CD4-positive, alpha-beta T cell (primary cell): ENCODE measurements around the gene BTN3A1. TPM values are rescaled to one million over a fixed set of nuclear protein-coding genes. Genes with fewer than 3 reads are reported as not detected.

Experiments
- ATAC-seq: fragments of 200-7000 bp; cut with Tn5 transposase; one replicate; pipeline ENCODE4 v1.10.0; 2022; ENCODE audit warnings: mild to moderate bottlenecking; ENCODE audit not compliant: poor library complexity
- CTCF ChIA-PET: fragments of 350-600 bp; sonication (Branson Sonifier 250); formaldehyde crosslinking; loops from one replicate; lab custom pipeline; 2021; ENCODE audit warnings: antibody characterized with exemption, inconsistent platforms; lab: Charles Lee
- POLR2A ChIA-PET: fragments of 350-600 bp; sonication (Branson Sonifier 250); formaldehyde crosslinking; loops from one replicate; lab custom pipeline; 2021; ENCODE audit warnings: antibody characterized with exemption, inconsistent platforms; lab: Charles Lee
- DNase-seq, 14 experiments: peaks; one replicate each; pipeline ENCODE4 v3.0.0-alpha.2; 2013 to 2020; ENCODE audit warnings: mixed read lengths in 2 of 14
- H3K27ac ChIP-seq, 2 donors: one replicate each; pipeline versions ENCODE4 v1.5.1 to v1.7.0; 2013; ENCODE audit warnings: low read length in 2 of 2, low read depth in 1 of 2, mild to moderate bottlenecking in 1 of 2
- H3K27me3 ChIP-seq, 2 experiments: 1 replicate in 1 of 2; 2 replicates in 1 of 2; pipeline versions ENCODE4 v1.6.1 to v1.7.0; 2013; ENCODE audit warnings: low read length in 2 of 2, control low read depth in 1 of 2, mild to moderate bottlenecking in 1 of 2, moderate library complexity in 1 of 2; ENCODE audit not compliant: insufficient read depth in 2 of 2, control insufficient read depth in 1 of 2
- H3K36me3 ChIP-seq: one replicate; pipeline ENCODE4 v1.6.1; 2013; ENCODE audit warnings: low read length, control low read depth; ENCODE audit not compliant: insufficient read depth
- H3K4me1 ChIP-seq: one replicate; pipeline ENCODE4 v1.6.1; 2013; ENCODE audit warnings: low read length, control low read depth; ENCODE audit not compliant: insufficient read depth
- H3K4me3 ChIP-seq: one replicate; pipeline ENCODE4 v1.5.1; 2013; ENCODE audit warnings: mild to moderate bottlenecking, low read length, moderate library complexity
- H3K9me3 ChIP-seq, 2 experiments: 1 replicate in 1 of 2; 2 replicates in 1 of 2; pipeline versions ENCODE4 v1.6.1 to v1.7.0; 2013; ENCODE audit warnings: low read length in 2 of 2, mild to moderate bottlenecking in 2 of 2, control low read depth in 1 of 2, moderate library complexity in 1 of 2; ENCODE audit not compliant: control insufficient read depth in 1 of 2, insufficient read depth in 1 of 2
- H3K27ac Mint-ChIP-seq: one replicate; pipeline ENCODE4 v1.8.0; 2020; ENCODE audit warnings: mixed read lengths
- H3K27me3 Mint-ChIP-seq: one replicate; pipeline ENCODE4 v1.8.0; 2021; ENCODE audit warnings: mixed read lengths
- H3K36me3 Mint-ChIP-seq: one replicate; pipeline ENCODE4 v1.8.0; 2021; ENCODE audit warnings: low read depth, mixed read lengths
- H3K4me1 Mint-ChIP-seq: one replicate; pipeline ENCODE4 v1.8.0; 2021; ENCODE audit warnings: low read depth, mixed read lengths
- H3K4me3 Mint-ChIP-seq: one replicate; pipeline ENCODE4 v1.8.0; 2020; ENCODE audit warnings: mild to moderate bottlenecking, mixed read lengths
- H3K9me3 Mint-ChIP-seq: one replicate; pipeline ENCODE4 v1.8.0; 2020; ENCODE audit warnings: mixed read lengths
- intact Hi-C, 2 experiments: fragments of 100-400 bp; cut with DNase I in 1 of 2; cut with micrococcal nuclease in 1 of 2; formaldehyde crosslinking; loops; one replicate each; pipeline versions ENCODE4 v1.15.1 to v1.9.0; 2023 to 2025; cut with DNase I, micrococcal nuclease
- total RNA-seq, 174 experiments: library from RNA in 2 of 174; stranded (reverse) in 2 of 174; gene quantifications; one replicate each; pipeline ENCODE4 v1.2.3 and lab custom pipeline; 2021 to 2026
- TF ChIP-seq, protein P1 (sequence below): fragments of 200-600 bp; IDR thresholded peaks from one replicate; pipeline ENCODE4 v1.8.0; 2022; ENCODE audit warnings: antibody characterized with exemption, mild to moderate bottlenecking

The BTN3A1 gene
- total RNA-seq, 2 experiments from 2014 or later, result 109 TPM

DNA sequence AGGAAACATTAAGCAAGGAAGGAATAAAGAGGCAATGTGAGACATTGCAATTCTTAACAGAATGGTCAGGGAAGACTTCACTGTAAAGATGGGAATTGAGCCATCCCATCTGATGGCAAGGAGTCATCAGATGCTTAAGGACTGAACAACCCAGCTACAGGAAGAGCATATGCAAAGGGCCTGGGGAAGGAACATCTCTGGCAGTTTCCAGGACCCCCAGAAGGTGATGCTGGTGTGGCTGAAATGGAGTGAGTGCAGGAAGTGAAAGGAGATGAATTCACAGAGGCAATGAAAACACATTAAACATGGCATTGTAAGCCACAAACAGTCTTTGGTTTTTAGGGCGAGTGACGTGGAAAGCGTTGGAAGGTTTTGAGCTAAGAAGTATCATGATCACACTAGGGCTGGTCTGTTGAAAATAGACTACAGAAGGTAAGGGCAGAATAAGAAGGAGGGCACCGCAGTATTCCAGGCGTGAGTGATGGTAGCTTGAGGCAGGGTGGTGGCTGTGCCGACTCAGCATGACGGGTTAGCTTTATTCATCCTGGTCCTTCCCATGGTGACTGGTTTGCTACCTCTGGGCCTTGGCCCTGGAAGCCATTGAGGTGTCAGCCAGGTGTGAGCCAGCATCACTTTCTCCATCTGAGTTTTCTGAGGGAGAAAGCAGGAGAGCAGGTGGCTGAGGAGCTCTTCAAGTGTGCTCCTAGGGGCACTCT is 62.5 kb downstream of the BTN3A1 start:
- POLR2A ChIA-PET, result interaction anchor here (0.5 to 1.9 kb wide), 3 partner anchors 9 to 82 kb away, joined by 3 to 8 read pairs (median 3); partner anchors contain the start of gene BTN2A2
- H3K27ac ChIP-seq, result no peak overlapping the region
- peaks cover 36% of the 10 kb centered on the region for H3K4me1 ChIP-seq
- DNase-seq, result no peak
- intact Hi-C loops, result no loop called here
- ATAC-seq, result no peak
- TF ChIP-seq, protein P1, sequence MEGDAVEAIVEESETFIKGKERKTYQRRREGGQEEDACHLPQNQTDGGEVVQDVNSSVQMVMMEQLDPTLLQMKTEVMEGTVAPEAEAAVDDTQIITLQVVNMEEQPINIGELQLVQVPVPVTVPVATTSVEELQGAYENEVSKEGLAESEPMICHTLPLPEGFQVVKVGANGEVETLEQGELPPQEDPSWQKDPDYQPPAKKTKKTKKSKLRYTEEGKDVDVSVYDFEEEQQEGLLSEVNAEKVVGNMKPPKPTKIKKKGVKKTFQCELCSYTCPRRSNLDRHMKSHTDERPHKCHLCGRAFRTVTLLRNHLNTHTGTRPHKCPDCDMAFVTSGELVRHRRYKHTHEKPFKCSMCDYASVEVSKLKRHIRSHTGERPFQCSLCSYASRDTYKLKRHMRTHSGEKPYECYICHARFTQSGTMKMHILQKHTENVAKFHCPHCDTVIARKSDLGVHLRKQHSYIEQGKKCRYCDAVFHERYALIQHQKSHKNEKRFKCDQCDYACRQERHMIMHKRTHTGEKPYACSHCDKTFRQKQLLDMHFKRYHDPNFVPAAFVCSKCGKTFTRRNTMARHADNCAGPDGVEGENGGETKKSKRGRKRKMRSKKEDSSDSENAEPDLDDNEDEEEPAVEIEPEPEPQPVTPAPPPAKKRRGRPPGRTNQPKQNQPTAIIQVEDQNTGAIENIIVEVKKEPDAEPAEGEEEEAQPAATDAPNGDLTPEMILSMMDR, result peak; percentile 12
- CTCF ChIA-PET, result no interaction called here
- no peaks in the 10 kb centered on the region for H3K27me3 ChIP-seq
- no peak overlapping the region for H3K4me3 ChIP-seq
- Mint-ChIP-seq H3K36me3 (peaks cover 97% of the 10 kb centered on the region), H3K4me3 (no peak overlapping the region), H3K4me1 (peaks cover 43% of the 10 kb centered on the region), H3K9me3 (no peaks in the 10 kb centered on the region), H3K27me3 (no peaks in the 10 kb centered on the region), H3K27ac (peak overlapping the region; percentile 50)
- peaks cover 94% of the 10 kb centered on the region for H3K36me3 ChIP-seq
- no peaks in the 10 kb centered on the region for H3K9me3 ChIP-seq

Other genes with a start within 250 kb of the BTN3A1 start
- gene BTN3A2, start 37.1 kb upstream of the BTN3A1 start, total RNA-seq, result 10 to 100 TPM; 40.6 to 45.5 TPM
- gene BTN2A2, start 19.2 kb upstream of the BTN3A1 start, total RNA-seq, result 10 to 100 TPM in 1 of 2 experiments, 1 to 10 TPM in 1; 9.7 to 10.7 TPM
- 10 to 100 TPM; 21.4 to 26.5 TPM for gene BTN3A3, start 38.2 kb downstream of the BTN3A1 start, total RNA-seq
- gene BTN2A1, start 55.7 kb downstream of the BTN3A1 start, total RNA-seq, result 10 to 100 TPM; 16.2 to 17.5 TPM
- not detected for gene BTN1A1, start 98.0 kb downstream of the BTN3A1 start, total RNA-seq
- 10 to 100 TPM; 22.7 to 24.8 TPM for gene HMGN4, start 136.1 kb downstream of the BTN3A1 start, total RNA-seq
- gene ABT1, start 194.7 kb downstream of the BTN3A1 start, total RNA-seq, result 10 to 100 TPM; 39.8 to 40.4 TPM